Liver (tissue), 9 donors: Measurements from ENCODE around the gene CORO1A. TPM values are rescaled to one million over a fixed set of nuclear protein-coding genes. Genes with fewer than 3 reads are reported as not detected.
"Not testable (repeated sequence)": the region's sequence is repeated elsewhere in the genome, so short reads cannot be mapped to it uniquely, and the experiment has no call there.

Experiments
- DNase-seq: peaks from one replicate; pipeline ENCODE4 v3.0.0-alpha.2; 2017; ENCODE audit warnings: low spot score
- H3K27ac ChIP-seq, 2 donors: one replicate each; pipeline ENCODE4 v1.7.0; 2013; ENCODE audit warnings: inconsistent platforms in 2 of 2, low read length in 2 of 2, control low read depth in 1 of 2, low read depth in 1 of 2, mild to moderate bottlenecking in 1 of 2
- H3K27me3 ChIP-seq, 4 donors: one replicate each; pipeline versions ENCODE4 v1.6.1 to v1.7.0; 2013; ENCODE audit warnings: low read length in 3 of 4, inconsistent platforms in 1 of 4, mild to moderate bottlenecking in 1 of 4, moderate library complexity in 1 of 4; ENCODE audit not compliant: control insufficient read depth in 4 of 4, insufficient read depth in 4 of 4
- H3K36me3 ChIP-seq, 4 donors: one replicate each; pipeline versions ENCODE4 v1.6.1 to v1.7.0; 2013; ENCODE audit warnings: low read length in 3 of 4, mild to moderate bottlenecking in 3 of 4, low read depth in 1 of 4, moderate library complexity in 1 of 4; ENCODE audit not compliant: control insufficient read depth in 4 of 4, insufficient read depth in 3 of 4
- H3K4me1 ChIP-seq, 4 donors: one replicate each; pipeline versions ENCODE4 v1.6.1 to v1.7.0; 2013; ENCODE audit warnings: low read length in 3 of 4, mild to moderate bottlenecking in 3 of 4, moderate library complexity in 1 of 4; ENCODE audit not compliant: control insufficient read depth in 4 of 4, insufficient read depth in 4 of 4
- H3K4me3 ChIP-seq, 3 donors: one replicate each; pipeline versions ENCODE4 v1.6.1 to v1.7.0; 2013; ENCODE audit warnings: low read length in 3 of 3, control low read depth in 1 of 3, low read depth in 1 of 3, mild to moderate bottlenecking in 1 of 3
- H3K9ac ChIP-seq, 2 donors: one replicate each; pipeline ENCODE4 v1.7.0; 2013; ENCODE audit warnings: low read length in 2 of 2, mild to moderate bottlenecking in 2 of 2, moderate library complexity in 2 of 2, control low read depth in 1 of 2, low read depth in 1 of 2
- H3K9me3 ChIP-seq, 4 donors: one replicate each; pipeline versions ENCODE4 v1.6.1 to v1.7.0; 2013; ENCODE audit warnings: low read length in 3 of 4; ENCODE audit not compliant: control insufficient read depth in 4 of 4
- EGR1 ChIP-seq, 2 donors: IDR thresholded peaks; 2 replicates each; pipeline ENCODE4 v1.6.1; 2016 to 2018; ENCODE audit warnings: antibody characterized with exemption in 2 of 2, low read depth in 2 of 2
- FOXA1 ChIP-seq: IDR thresholded peaks from 2 replicates; pipeline ENCODE4 v1.6.1; 2016; ENCODE audit warnings: antibody characterized with exemption
- HNF4A ChIP-seq, 2 donors: conservative IDR thresholded peaks; 2 replicates each; pipeline ENCODE4 v1.6.1; 2016; ENCODE audit warnings: antibody characterized with exemption in 2 of 2, mild to moderate bottlenecking in 2 of 2
- HNF4G ChIP-seq: IDR thresholded peaks from 2 replicates; pipeline ENCODE4 v1.6.1; 2016; ENCODE audit warnings: antibody characterized with exemption
- JUND ChIP-seq, 2 donors: IDR thresholded peaks; 2 replicates each; pipeline ENCODE4 v1.6.1; 2016; ENCODE audit warnings: antibody characterized with exemption in 2 of 2
- RAD21 ChIP-seq, 2 donors: IDR thresholded peaks; 2 replicates each; pipeline ENCODE4 v1.6.1; 2016; ENCODE audit warnings: antibody characterized with exemption in 2 of 2, mild to moderate bottlenecking in 2 of 2
- RXRA ChIP-seq, 2 donors: IDR thresholded peaks; 2 replicates each; pipeline ENCODE4 v1.6.1; 2017 to 2018; ENCODE audit warnings: antibody characterized with exemption in 2 of 2, mild to moderate bottlenecking in 1 of 2
- SP1 ChIP-seq: IDR thresholded peaks from 2 replicates; pipeline ENCODE4 v1.6.1; 2018; ENCODE audit warnings: antibody characterized with exemption, mild to moderate bottlenecking
- TAF1 ChIP-seq: conservative IDR thresholded peaks from 2 replicates; pipeline ENCODE4 v1.6.1; 2016; ENCODE audit warnings: antibody characterized with exemption, mild to moderate bottlenecking
- YY1 ChIP-seq: IDR thresholded peaks from 2 replicates; pipeline ENCODE4 v1.6.1; 2016; ENCODE audit warnings: antibody characterized with exemption, mild to moderate bottlenecking
- WGBS: extraction: QIAGEN DNeasy Blood & Tissue Kit; methylation state at CpG from one replicate; pipeline ENCODE4 v1.1.7; 2013; 5-methylcytosine and 5-hydroxymethylcytosine counted together
- polyA plus RNA-seq, 2 donors: library from polyadenylated mRNA; stranded (reverse) in 1 of 2; unstranded in 1 of 2; fragments of 200-250 nt in 1 of 2; fragments of >200 nt in 1 of 2; fragmentation: Nextera tagmentation in 1 of 2; extraction: Ambion mirVana in 1 of 2; gene quantifications; one replicate each; pipeline versions ENCODE4 v1.2.1 to v1.2.3, GENCODE V29; 2013 to 2015
- total RNA-seq, 2 donors: library from RNA; depleted of rRNA; stranded (reverse); fragments of >200 nt; gene quantifications; one replicate each; pipeline ENCODE4 v1.2.3, GENCODE V29; 2014
- TF ChIP-seq, protein P1 (sequence below): fragments of 150-350 bp; IDR thresholded peaks from 2 replicates; pipeline ENCODE4 v1.5.1; 2017; ENCODE audit warnings: improper control_type of control experiment, low read depth, low read length; ENCODE audit not compliant: missing input control
- TF ChIP-seq, protein P2 (sequence below): IDR thresholded peaks from 2 replicates; pipeline ENCODE4 v1.6.1; 2016; ENCODE audit warnings: antibody characterized with exemption
- TF ChIP-seq, protein P3 (sequence below): IDR thresholded peaks from 2 replicates; pipeline ENCODE4 v1.6.1; 2016; ENCODE audit warnings: antibody characterized with exemption, mild to moderate bottlenecking
- TF ChIP-seq, protein P4 (sequence below): IDR thresholded peaks from 2 replicates; pipeline ENCODE4 v1.6.1; 2016; ENCODE audit warnings: antibody characterized with exemption
- donor health status: healthy.
- donor health status: healthy.
- donor health status: healthy.
- donor health status: healthy.
- donor health status: healthy.

CORO1A gene
- total and polyA plus RNA-seq, 4 donors, result 6.0 to 26.7 (median 14.7) TPM

DNA sequence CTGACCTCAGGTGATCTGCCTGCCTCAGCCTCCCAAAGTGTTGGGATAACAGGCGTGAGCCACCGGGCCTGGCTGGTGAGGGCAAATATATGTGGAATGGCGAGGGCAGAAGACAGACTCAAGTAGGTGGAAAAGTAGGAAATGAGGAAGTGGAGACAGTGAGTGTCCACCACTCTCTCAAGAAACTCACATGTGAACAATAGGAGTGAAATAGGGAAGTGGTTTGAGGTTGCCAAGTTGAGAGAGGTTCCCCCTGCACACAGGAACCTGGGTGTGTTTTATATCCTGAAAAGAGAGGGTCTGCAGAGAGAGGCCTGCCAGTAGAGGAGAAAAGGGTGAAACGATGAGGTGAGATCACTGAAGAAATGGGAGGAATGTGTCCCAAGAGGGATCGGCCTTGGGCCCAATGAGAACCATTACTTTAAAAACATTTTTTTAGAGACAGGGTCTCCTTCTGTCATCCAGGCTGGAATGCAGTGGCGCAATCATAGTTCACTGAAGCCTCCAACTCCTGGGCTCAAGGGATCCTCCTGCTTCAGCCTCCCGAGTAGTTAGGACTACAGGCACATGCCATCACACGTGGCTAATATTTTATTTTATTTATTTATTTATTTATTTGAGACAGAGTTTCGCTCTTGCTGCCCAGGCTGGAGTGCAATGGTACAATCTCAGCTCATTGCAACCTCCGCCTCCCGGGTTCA is 17.1 kb upstream of the CORO1A start:
- DNase-seq, result no peak
- Histone ChIP-seq H3K27me3 (no peaks in the 10 kb centered on the region), H3K36me3 (no peaks in the 10 kb centered on the region), H3K4me3 (no peak overlapping the region), H3K4me1 (no peaks in the 10 kb centered on the region), H3K9ac (no peak overlapping the region), H3K27ac (no peak overlapping the region), H3K9me3 (no peaks in the 10 kb centered on the region)
- TF ChIP-seq, protein P1, sequence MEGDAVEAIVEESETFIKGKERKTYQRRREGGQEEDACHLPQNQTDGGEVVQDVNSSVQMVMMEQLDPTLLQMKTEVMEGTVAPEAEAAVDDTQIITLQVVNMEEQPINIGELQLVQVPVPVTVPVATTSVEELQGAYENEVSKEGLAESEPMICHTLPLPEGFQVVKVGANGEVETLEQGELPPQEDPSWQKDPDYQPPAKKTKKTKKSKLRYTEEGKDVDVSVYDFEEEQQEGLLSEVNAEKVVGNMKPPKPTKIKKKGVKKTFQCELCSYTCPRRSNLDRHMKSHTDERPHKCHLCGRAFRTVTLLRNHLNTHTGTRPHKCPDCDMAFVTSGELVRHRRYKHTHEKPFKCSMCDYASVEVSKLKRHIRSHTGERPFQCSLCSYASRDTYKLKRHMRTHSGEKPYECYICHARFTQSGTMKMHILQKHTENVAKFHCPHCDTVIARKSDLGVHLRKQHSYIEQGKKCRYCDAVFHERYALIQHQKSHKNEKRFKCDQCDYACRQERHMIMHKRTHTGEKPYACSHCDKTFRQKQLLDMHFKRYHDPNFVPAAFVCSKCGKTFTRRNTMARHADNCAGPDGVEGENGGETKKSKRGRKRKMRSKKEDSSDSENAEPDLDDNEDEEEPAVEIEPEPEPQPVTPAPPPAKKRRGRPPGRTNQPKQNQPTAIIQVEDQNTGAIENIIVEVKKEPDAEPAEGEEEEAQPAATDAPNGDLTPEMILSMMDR, result no peak
- TF ChIP-seq, protein P2, sequence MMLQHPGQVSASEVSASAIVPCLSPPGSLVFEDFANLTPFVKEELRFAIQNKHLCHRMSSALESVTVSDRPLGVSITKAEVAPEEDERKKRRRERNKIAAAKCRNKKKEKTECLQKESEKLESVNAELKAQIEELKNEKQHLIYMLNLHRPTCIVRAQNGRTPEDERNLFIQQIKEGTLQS, result no peak
- no peak for TF ChIP-seq EGR1 (IDR thresholded peaks at IDR 0.05; ENCODE audit: low read depth in 2 of 2)
- no peak for TF ChIP-seq RXRA (IDR thresholded peaks at IDR 0.05)
- TF ChIP-seq HNF4G, result no peak
- TF ChIP-seq, protein P3, sequence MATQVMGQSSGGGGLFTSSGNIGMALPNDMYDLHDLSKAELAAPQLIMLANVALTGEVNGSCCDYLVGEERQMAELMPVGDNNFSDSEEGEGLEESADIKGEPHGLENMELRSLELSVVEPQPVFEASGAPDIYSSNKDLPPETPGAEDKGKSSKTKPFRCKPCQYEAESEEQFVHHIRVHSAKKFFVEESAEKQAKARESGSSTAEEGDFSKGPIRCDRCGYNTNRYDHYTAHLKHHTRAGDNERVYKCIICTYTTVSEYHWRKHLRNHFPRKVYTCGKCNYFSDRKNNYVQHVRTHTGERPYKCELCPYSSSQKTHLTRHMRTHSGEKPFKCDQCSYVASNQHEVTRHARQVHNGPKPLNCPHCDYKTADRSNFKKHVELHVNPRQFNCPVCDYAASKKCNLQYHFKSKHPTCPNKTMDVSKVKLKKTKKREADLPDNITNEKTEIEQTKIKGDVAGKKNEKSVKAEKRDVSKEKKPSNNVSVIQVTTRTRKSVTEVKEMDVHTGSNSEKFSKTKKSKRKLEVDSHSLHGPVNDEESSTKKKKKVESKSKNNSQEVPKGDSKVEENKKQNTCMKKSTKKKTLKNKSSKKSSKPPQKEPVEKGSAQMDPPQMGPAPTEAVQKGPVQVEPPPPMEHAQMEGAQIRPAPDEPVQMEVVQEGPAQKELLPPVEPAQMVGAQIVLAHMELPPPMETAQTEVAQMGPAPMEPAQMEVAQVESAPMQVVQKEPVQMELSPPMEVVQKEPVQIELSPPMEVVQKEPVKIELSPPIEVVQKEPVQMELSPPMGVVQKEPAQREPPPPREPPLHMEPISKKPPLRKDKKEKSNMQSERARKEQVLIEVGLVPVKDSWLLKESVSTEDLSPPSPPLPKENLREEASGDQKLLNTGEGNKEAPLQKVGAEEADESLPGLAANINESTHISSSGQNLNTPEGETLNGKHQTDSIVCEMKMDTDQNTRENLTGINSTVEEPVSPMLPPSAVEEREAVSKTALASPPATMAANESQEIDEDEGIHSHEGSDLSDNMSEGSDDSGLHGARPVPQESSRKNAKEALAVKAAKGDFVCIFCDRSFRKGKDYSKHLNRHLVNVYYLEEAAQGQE, result no peak
- TF ChIP-seq SP1, result no peak
- no peak for TF ChIP-seq TAF1
- no peak for TF ChIP-seq HNF4A (conservative IDR thresholded peaks at IDR 0.05)
- TF ChIP-seq, protein P4, sequence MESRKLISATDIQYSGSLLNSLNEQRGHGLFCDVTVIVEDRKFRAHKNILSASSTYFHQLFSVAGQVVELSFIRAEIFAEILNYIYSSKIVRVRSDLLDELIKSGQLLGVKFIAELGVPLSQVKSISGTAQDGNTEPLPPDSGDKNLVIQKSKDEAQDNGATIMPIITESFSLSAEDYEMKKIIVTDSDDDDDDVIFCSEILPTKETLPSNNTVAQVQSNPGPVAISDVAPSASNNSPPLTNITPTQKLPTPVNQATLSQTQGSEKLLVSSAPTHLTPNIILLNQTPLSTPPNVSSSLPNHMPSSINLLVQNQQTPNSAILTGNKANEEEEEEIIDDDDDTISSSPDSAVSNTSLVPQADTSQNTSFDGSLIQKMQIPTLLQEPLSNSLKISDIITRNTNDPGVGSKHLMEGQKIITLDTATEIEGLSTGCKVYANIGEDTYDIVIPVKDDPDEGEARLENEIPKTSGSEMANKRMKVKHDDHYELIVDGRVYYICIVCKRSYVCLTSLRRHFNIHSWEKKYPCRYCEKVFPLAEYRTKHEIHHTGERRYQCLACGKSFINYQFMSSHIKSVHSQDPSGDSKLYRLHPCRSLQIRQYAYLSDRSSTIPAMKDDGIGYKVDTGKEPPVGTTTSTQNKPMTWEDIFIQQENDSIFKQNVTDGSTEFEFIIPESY, result no peak
- TF ChIP-seq JUND (IDR thresholded peaks at IDR 0.05), result no peak
- TF ChIP-seq RAD21 (IDR thresholded peaks at IDR 0.05), result no peak
- TF ChIP-seq FOXA1, result no peak
- no peak for TF ChIP-seq YY1
- 88% methylated on average over 11 of the region's 11 CpGs for WGBS

DNA sequence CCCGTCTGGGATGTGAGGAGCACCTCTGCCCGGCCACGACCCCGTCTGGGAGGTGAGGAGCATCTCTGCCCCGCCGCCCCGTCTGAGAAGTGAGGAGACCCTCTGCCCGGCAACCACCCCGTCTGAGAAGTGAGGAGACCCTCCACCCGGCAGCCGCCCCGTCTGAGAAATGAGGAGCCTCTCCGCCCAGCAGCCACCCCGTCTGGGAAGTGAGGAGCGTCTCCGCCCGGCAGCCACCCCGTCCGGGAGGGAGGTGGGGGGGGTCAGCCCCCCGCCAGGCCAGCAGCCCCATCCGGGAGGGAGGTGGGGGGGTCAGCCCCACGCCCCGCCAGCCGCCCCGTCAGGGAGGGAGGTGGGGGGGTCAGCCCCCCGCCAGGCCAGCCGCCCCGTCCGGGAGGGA is 14.7 kb upstream of the CORO1A start:
- not testable (repeated sequence) for H3K27ac ChIP-seq, H3K27me3 ChIP-seq, H3K9me3 ChIP-seq, H3K36me3 ChIP-seq, DNase-seq, H3K9ac ChIP-seq, H3K4me3 ChIP-seq, H3K4me1 ChIP-seq
- 93% methylated on average over 16 of the region's 29 CpGs for WGBS

DNA sequence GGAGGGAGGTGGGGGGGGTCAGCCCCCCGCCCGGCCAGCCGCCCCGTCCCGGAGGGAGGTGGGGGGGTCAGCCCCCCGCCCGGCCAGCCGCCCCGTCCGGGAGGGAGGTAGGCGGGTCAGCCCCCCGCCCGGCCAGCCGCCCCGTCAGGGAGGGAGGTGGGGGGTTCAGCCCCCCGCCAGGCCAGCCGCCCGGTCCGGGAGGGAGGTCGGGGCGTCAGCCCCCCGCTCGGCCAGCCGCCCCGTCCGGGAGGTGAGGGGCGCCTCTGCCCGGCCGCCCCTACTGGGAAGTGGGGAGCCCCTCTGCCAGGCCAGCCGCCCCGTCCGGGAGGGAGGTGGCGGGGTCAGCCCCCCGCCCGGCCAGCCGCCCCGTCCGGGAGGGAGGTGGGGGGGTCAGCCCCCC is 14.0 kb upstream of the CORO1A start:
- not testable (repeated sequence) for H3K27ac ChIP-seq, H3K36me3 ChIP-seq, H3K9ac ChIP-seq, H3K27me3 ChIP-seq, H3K9me3 ChIP-seq, DNase-seq, H3K4me3 ChIP-seq, H3K4me1 ChIP-seq
- 96% methylated on average over 32 of the region's 38 CpGs for WGBS

DNA sequence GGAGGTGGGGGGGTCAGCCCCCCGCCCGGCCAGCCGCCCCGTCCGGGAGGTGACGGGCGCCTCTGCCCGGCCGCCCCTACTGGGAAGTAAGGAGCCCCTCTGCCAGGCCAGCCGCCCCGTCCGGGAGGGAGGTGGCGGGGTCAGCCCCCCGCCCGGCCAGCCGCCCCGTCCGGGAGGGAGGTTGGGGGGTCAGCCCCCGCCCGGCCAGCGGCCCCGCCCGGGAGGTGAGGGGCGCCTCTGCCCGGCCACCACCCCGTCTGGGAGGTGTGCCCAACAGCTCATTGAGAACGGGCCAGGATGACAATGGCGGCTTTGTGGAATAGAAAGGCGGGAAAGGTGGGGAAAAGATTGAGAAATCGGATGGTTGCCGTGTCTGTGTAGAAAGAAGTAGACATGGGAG is 13.3 kb upstream of the CORO1A start:
- not testable (repeated sequence) for H3K9me3 ChIP-seq, H3K9ac ChIP-seq, H3K36me3 ChIP-seq, H3K27me3 ChIP-seq, H3K4me1 ChIP-seq, H3K4me3 ChIP-seq, H3K27ac ChIP-seq, DNase-seq
- 82% methylated on average over 22 of the region's 31 CpGs for WGBS
